IMR-90 (cell line): ENCODE data around the gene SP7. TPM values are rescaled to one million over a fixed set of nuclear protein-coding genes. Genes with fewer than 3 reads are reported as not detected.

Source experiments
- ATAC-seq: fragments of 200-7000 bp; cut with Tn5 transposase; 2 replicates; pipeline ENCODE4 v1.9.1; 2020; ENCODE audit warnings: low read depth, mild to moderate bottlenecking, moderate library complexity
- BruUV-seq: library from RNA; stranded (reverse); fragments of 400-500 nt; replicated peaks from 2 replicates; lab custom pipeline; 2021; lab: Mats Ljungman, UMichigan
- CTCF ChIA-PET: fragments of 300-600 bp; formaldehyde crosslinking; extraction: SDS; loops from one replicate; lab custom pipeline; 2021; ENCODE audit warnings: antibody characterized with exemption; lab: Yijun Ruan, JAX
- POLR2A ChIA-PET: fragments of 300-600 bp; sonication (Branson Sonifier 250); formaldehyde crosslinking; loops from one replicate; lab custom pipeline; 2022; ENCODE audit warnings: antibody characterized with exemption; ENCODE audit not compliant: unreplicated experiment; lab: Charles Lee
- DNase-seq: peaks from one replicate; pipeline ENCODE4 v3.0.0; 2013
- H2AFZ ChIP-seq: replicated peaks from 2 replicates; pipeline ENCODE3; 2013; ENCODE audit warnings: low read length, mild to moderate bottlenecking; ENCODE audit not compliant: poor library complexity
- H2AK5ac ChIP-seq: 2 replicates; pipeline ENCODE4 v1.6.1; 2013; ENCODE audit warnings: low read depth, low read length, inconsistent platforms
- H2AK9ac ChIP-seq: replicated peaks from 2 replicates; pipeline ENCODE3; 2013; ENCODE audit warnings: mild to moderate bottlenecking, low read depth, low read length, moderate library complexity; ENCODE audit not compliant: poor library complexity
- H2BK120ac ChIP-seq: 2 replicates; pipeline ENCODE4 v1.6.1; 2013; ENCODE audit warnings: low read depth, low read length, inconsistent platforms
- H2BK15ac ChIP-seq: 3 replicates; pipeline ENCODE4 v1.6.1; 2013; ENCODE audit warnings: low read depth, low read length, inconsistent platforms
- H2BK20ac ChIP-seq: 2 replicates; pipeline ENCODE4 v1.6.1; 2013; ENCODE audit warnings: low read depth, mild to moderate bottlenecking, inconsistent platforms, low read length, moderate library complexity
- H2BK5ac ChIP-seq: 2 replicates; pipeline ENCODE4 v1.6.1; 2013; ENCODE audit warnings: mild to moderate bottlenecking, low read depth, low read length, inconsistent platforms; ENCODE audit not compliant: poor library complexity, severe bottlenecking
- H3K14ac ChIP-seq: replicated peaks from 2 replicates; pipeline ENCODE4 v1.6.1; 2013; ENCODE audit warnings: low read depth, low read length, inconsistent platforms
- H3K18ac ChIP-seq: 2 replicates; pipeline ENCODE4 v1.6.1; 2013; ENCODE audit warnings: low read depth, low read length, control low read depth
- H3K23ac ChIP-seq: 2 replicates; pipeline ENCODE4 v1.6.1; 2013; ENCODE audit warnings: low read depth, low read length, inconsistent platforms
- H3K27ac ChIP-seq: 2 replicates; pipeline ENCODE4 v1.5.1; 2013; ENCODE audit warnings: mild to moderate bottlenecking, control low read depth, low read length; ENCODE audit not compliant: insufficient read depth
- H3K27me3 ChIP-seq: 2 replicates; pipeline ENCODE4 v1.6.1; 2013; ENCODE audit warnings: low read length; ENCODE audit not compliant: control insufficient read depth, insufficient read depth
- H3K36me3 ChIP-seq: 2 replicates; pipeline ENCODE4 v1.6.1; 2013; ENCODE audit warnings: low read length, mixed read lengths; ENCODE audit not compliant: control insufficient read depth, insufficient read depth
- H3K4ac ChIP-seq: 2 replicates; pipeline ENCODE4 v1.6.1; 2013; ENCODE audit warnings: low read depth, low read length, inconsistent platforms
- H3K4me1 ChIP-seq: 2 replicates; pipeline ENCODE4 v1.6.1; 2013; ENCODE audit warnings: low read length, mixed read lengths; ENCODE audit not compliant: control insufficient read depth, insufficient read depth
- H3K4me2 ChIP-seq: 2 replicates; pipeline ENCODE4 v1.6.1; 2013; ENCODE audit warnings: low read depth, mild to moderate bottlenecking, control low read depth, low read length, moderate library complexity
- H3K4me3 ChIP-seq: 2 replicates; pipeline ENCODE4 v1.5.1; 2013; ENCODE audit warnings: low read depth, mild to moderate bottlenecking, control low read depth, low read length, moderate library complexity; ENCODE audit not compliant: insufficient read depth
- H3K56ac ChIP-seq: 2 replicates; pipeline ENCODE4 v1.6.1; 2013; ENCODE audit warnings: low read length, inconsistent platforms; ENCODE audit not compliant: insufficient read depth; ENCODE audit errors: extremely low read depth
- H3K79me1 ChIP-seq, 2 experiments: 2 replicates each; pipeline ENCODE4 v1.6.1; 2013; ENCODE audit warnings: low read length in 2 of 2, inconsistent platforms in 1 of 2, low read depth in 1 of 2
- H3K9ac ChIP-seq: 2 replicates; pipeline ENCODE4 v1.6.1; 2013; ENCODE audit warnings: low read depth, low read length, control low read depth
- H3K9me1 ChIP-seq: 2 replicates; pipeline ENCODE4 v1.6.1; 2013; ENCODE audit warnings: low read length, inconsistent platforms; ENCODE audit not compliant: insufficient read depth
- H3K9me3 ChIP-seq: 2 replicates; pipeline ENCODE4 v1.6.1; 2013; ENCODE audit warnings: low read length; ENCODE audit not compliant: control insufficient read depth, insufficient read depth
- H4K20me1 ChIP-seq: 2 replicates; pipeline ENCODE4 v1.6.1; 2013; ENCODE audit warnings: low read length, inconsistent platforms; ENCODE audit not compliant: insufficient read depth
- H4K5ac ChIP-seq: 2 replicates; pipeline ENCODE4 v1.6.1; 2013; ENCODE audit warnings: mild to moderate bottlenecking, low read depth, low read length, control low read depth
- H4K8ac ChIP-seq, 2 experiments: 2 replicates each; pipeline ENCODE4 v1.6.1; 2013; ENCODE audit warnings: low read depth in 2 of 2, low read length in 2 of 2, control low read depth in 1 of 2, inconsistent platforms in 1 of 2
- H4K91ac ChIP-seq: 2 replicates; pipeline ENCODE4 v1.6.1; 2013; ENCODE audit warnings: low read depth, low read length, inconsistent platforms; ENCODE audit not compliant: insufficient read depth
- FOS ChIP-seq: fragments of 150-350 bp; IDR thresholded peaks from 2 replicates; pipeline ENCODE4 v1.6.1; 2016; ENCODE audit warnings: low read depth, low read length
- MAFK ChIP-seq: IDR thresholded peaks from 2 replicates; pipeline ENCODE4 v1.6.1; 2012; ENCODE audit warnings: low read depth, low read length, improper control_type of control experiment
- MAZ ChIP-seq: IDR thresholded peaks from 2 replicates; pipeline ENCODE4 v1.6.1; 2012; ENCODE audit warnings: low read depth, mild to moderate bottlenecking, low read length, improper control_type of control experiment, moderate library complexity, borderline replicate concordance
- NFE2L2 ChIP-seq: fragments of 150-350 bp; IDR thresholded peaks from 2 replicates; pipeline ENCODE4 v1.6.1; 2016; ENCODE audit warnings: low read depth, mild to moderate bottlenecking, low read length
- POLR2A ChIP-seq: IDR thresholded peaks from 2 replicates; pipeline ENCODE4 v1.6.1; 2012; ENCODE audit warnings: mild to moderate bottlenecking, low read depth, low read length
- RAD21 ChIP-seq: IDR thresholded peaks from 2 replicates; pipeline ENCODE4 v1.6.1; 2012; ENCODE audit warnings: low read length, improper control_type of control experiment
- RCOR1 ChIP-seq: IDR thresholded peaks from 2 replicates; pipeline ENCODE4 v1.6.1; 2012; ENCODE audit warnings: mild to moderate bottlenecking, low read length, improper control_type of control experiment; ENCODE audit not compliant: insufficient replicate concordance
- RFX5 ChIP-seq: IDR thresholded peaks from 2 replicates; pipeline ENCODE4 v1.8.0; 2012; ENCODE audit warnings: low read depth, mild to moderate bottlenecking, low read length, moderate library complexity
- WGBS, 2 experiments: methylation state at CpG; one replicate each; pipeline versions ENCODE4 v1.1.5 to v1.1.7; 2013; ENCODE audit warnings: missing lambda C conversion rate in 2 of 2; ENCODE audit not compliant: insufficient read length in 1 of 2; ENCODE audit errors: extremely low coverage in 2 of 2; 5-methylcytosine and 5-hydroxymethylcytosine counted together
- dilution Hi-C: fragments of 300-500 bp; cut with HindIII; formaldehyde crosslinking; loops from one replicate; pipeline ENCODE4 v1.14.3; 2018; ENCODE audit warnings: low sequenced_read_pairs; ENCODE audit not compliant: unreplicated experiment
- in situ Hi-C: fragments of 300-500 bp; cut with MboI; formaldehyde crosslinking; loops from 3 replicates; pipeline ENCODE4 v1.14.3; 2019; ENCODE audit warnings: low sequenced_read_pairs, inconsistent platforms, mixed read lengths
- intact Hi-C: fragments of 100-400 bp; cut with micrococcal nuclease; formaldehyde crosslinking; loops from 2 replicates; pipeline ENCODE4 v1.10.0; 2022
- polyA plus RNA-seq, 3 experiments: library from polyadenylated mRNA; depleted of rRNA; stranded (reverse); fragments of >200 nt; gene quantifications; 2 replicates each; pipeline ENCODE4 v1.2.3, GENCODE V29; 2012; ENCODE audit warnings: low replicate concordance in 1 of 3
- total RNA-seq: library from RNA; depleted of rRNA; stranded (reverse); fragments of >200 nt; gene quantifications from 2 replicates; pipeline ENCODE4 v1.2.3, GENCODE V29; 2012
- TF ChIP-seq, protein P1 (sequence below): fragments of 150-350 bp; IDR thresholded peaks from 2 replicates; pipeline ENCODE4 v1.6.1; 2017; ENCODE audit warnings: mild to moderate bottlenecking, antibody characterized with exemption, low read length, low read depth
- TF ChIP-seq, protein P2 (sequence below): fragments of 150-350 bp; IDR thresholded peaks from 2 replicates; pipeline ENCODE4 v1.6.1; 2016; ENCODE audit warnings: low read depth, mild to moderate bottlenecking, low read length, moderate library complexity, borderline replicate concordance
- TF ChIP-seq, protein P3 (sequence below): conservative IDR thresholded peaks from 2 replicates; pipeline ENCODE4 v1.5.1; 2012; ENCODE audit warnings: mild to moderate bottlenecking, low read depth, low read length, improper control_type of control experiment

The SP7 gene
- total and polyA plus RNA-seq, 2 of the 4 experiments (the other 2 are of a cell fraction) = not detected

DNA sequence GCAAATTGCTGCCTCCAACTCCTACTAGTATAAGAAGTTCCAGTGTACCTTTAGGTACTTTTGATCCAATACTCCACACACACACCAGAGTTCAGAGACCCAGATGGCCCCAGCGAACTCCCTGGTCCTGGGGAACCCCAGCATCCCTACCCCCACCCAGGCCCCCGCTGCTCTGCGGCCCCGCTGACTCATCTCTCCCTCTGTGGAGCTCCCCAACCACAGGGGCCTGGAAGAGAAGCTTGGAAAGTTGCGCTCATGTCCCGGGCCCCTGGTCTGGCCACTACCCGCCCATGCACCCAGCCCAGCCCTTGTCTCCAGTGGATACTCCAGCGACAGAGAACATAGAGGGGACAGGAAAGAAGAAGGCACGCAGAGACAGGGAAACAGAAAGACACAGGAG, 4.2 kb upstream of the SP7 start:
- WGBS, 2 experiments = no CpG with 5 or more reads among the region's 9 CpGs
- ATAC-seq = no peak
- Histone ChIP-seq H3K23ac (no peak overlapping the region), H3K9me3 (no peaks in the 10 kb centered on the region), H3K36me3 (no peaks in the 10 kb centered on the region), H3K56ac (no peak overlapping the region), H2BK5ac (no peak overlapping the region), H3K27me3 (peaks cover 53% of the 10 kb centered on the region), H3K4me3 (no peak overlapping the region), H2BK120ac (no peak overlapping the region), H2AK9ac (no peak overlapping the region), H3K79me1 (no peaks in the 10 kb centered on the region), H3K9ac (no peak overlapping the region), H4K91ac (no peak overlapping the region), H3K4me2 (no peak overlapping the region), H4K20me1 (no peaks in the 10 kb centered on the region), H3K27ac (no peak overlapping the region), H3K4me1 (peaks cover 3% of the 10 kb centered on the region; the same call in 1 of the 2 replicates), H3K4ac (no peak overlapping the region), H3K9me1 (0 out of 2 replicates have a peak, but pooled peaks cover 3% of the 10 kb centered on the region), H4K8ac (no peak overlapping the region), H4K5ac (no peak overlapping the region), H3K18ac (no peak overlapping the region), H3K14ac (no peak overlapping the region), H2AFZ (no peak overlapping the region), H2BK20ac (no peak overlapping the region), H2BK15ac (no peak overlapping the region), H2AK5ac (no peak overlapping the region)
- in situ Hi-C loops (no loop called here), intact Hi-C loops (no loop called here), dilution Hi-C loops (no loop called here)
- no TSS peak for BruUV-seq
- DNase-seq = no peak
- ChIA-PET POLR2A (no interaction called here), CTCF (no interaction called here)
- TF ChIP-seq RAD21 = no peak
- no peak for TF ChIP-seq MAZ
- no peak for TF ChIP-seq MAFK
- TF ChIP-seq, protein P1, sequence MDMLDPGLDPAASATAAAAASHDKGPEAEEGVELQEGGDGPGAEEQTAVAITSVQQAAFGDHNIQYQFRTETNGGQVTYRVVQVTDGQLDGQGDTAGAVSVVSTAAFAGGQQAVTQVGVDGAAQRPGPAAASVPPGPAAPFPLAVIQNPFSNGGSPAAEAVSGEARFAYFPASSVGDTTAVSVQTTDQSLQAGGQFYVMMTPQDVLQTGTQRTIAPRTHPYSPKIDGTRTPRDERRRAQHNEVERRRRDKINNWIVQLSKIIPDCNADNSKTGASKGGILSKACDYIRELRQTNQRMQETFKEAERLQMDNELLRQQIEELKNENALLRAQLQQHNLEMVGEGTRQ = no peak
- TF ChIP-seq RFX5 = no peak
- no peak for TF ChIP-seq NFE2L2
- no peak for TF ChIP-seq RCOR1
- TF ChIP-seq POLR2A = no peak
- TF ChIP-seq, protein P2, sequence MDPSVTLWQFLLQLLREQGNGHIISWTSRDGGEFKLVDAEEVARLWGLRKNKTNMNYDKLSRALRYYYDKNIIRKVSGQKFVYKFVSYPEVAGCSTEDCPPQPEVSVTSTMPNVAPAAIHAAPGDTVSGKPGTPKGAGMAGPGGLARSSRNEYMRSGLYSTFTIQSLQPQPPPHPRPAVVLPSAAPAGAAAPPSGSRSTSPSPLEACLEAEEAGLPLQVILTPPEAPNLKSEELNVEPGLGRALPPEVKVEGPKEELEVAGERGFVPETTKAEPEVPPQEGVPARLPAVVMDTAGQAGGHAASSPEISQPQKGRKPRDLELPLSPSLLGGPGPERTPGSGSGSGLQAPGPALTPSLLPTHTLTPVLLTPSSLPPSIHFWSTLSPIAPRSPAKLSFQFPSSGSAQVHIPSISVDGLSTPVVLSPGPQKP = no peak
- TF ChIP-seq, protein P3, sequence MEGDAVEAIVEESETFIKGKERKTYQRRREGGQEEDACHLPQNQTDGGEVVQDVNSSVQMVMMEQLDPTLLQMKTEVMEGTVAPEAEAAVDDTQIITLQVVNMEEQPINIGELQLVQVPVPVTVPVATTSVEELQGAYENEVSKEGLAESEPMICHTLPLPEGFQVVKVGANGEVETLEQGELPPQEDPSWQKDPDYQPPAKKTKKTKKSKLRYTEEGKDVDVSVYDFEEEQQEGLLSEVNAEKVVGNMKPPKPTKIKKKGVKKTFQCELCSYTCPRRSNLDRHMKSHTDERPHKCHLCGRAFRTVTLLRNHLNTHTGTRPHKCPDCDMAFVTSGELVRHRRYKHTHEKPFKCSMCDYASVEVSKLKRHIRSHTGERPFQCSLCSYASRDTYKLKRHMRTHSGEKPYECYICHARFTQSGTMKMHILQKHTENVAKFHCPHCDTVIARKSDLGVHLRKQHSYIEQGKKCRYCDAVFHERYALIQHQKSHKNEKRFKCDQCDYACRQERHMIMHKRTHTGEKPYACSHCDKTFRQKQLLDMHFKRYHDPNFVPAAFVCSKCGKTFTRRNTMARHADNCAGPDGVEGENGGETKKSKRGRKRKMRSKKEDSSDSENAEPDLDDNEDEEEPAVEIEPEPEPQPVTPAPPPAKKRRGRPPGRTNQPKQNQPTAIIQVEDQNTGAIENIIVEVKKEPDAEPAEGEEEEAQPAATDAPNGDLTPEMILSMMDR = no peak
- TF ChIP-seq FOS = no peak
